Activated CD4-positive, alpha-beta T cell treated with anti-CD3 and anti-CD28 coated beads for 1 hour (primary cell): ENCODE data around the gene RAB34.
A peak's percentile ranks its signal among the peaks of the same experiment; 100 is the strongest.

Source experiments
- DNase-seq: peaks from one replicate; pipeline ENCODE4 v3.0.0-alpha.2; 2020

The RAB34 gene, protein sequence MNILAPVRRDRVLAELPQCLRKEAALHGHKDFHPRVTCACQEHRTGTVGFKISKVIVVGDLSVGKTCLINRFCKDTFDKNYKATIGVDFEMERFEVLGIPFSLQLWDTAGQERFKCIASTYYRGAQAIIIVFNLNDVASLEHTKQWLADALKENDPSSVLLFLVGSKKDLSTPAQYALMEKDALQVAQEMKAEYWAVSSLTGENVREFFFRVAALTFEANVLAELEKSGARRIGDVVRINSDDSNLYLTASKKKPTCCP

DNA sequence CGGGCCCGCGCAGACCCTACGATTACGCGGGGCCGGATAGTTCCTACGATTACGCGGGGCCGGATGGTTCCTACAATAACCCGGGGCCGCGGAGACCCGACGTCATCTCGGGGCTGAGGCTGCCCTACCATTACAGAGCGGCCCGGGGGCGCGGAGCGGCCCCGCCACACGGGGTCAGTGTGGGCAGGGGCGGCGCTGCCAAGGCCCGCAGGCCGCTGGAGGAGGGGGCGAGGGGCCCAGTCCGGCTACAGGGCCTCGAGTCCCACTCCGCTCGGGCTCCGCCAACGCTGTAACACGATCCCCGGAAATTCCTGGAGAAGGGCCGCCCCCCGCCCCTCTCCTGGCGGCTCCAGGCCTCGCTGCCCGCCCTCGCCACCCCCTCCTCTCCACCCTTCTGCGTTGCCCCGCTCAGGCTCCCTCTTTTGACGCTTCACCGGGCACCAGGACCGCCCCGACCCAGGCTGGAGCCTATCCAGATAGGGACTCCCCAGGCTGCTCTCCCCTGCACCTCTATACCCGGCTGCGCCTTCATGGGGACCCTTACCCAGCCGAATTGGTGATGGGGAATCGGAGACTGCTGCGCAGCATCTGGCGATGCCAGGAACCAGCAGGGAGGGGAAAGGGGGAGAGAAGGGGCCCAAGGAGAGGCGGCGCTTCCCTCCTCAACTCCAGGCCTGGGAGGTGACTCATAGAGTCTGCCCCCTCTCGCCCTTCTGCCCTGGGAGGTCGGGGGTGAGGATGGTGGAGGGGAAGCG, at the start of gene RAB34:
Gene RAB34, minus strand, starts transcription at position 291 of the 755 bp plus-strand sequence. CDS start 602 bp downstream, outside the sequence.
- DNase-seq: peak; percentile 30

DNA sequence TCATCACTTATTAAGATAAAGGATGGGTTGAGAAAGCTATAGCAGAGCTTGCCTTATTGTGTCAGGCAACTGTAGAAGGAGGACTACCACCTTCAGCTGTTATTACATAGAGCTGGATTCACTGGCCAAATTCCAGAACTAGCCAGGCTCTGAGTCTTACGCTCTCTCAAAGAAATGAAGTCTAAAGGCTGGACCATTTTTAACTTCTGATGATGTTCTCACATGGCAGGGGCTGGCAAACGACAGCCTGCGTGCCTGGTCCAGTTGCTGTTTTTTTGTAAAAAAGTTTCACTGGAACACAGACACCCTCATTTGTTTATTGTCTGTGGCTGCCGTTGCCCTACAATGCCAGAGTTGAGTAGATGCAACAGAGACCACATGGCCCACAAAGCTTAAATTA, 47.4 kb upstream of the RAB34 start:
- DNase-seq: no peak

- peak; percentile 61 for DNase-seq
Observed at GRCh38 chr17:28763804-28764266, 46.2 kb upstream of the RAB34 start.

DNA sequence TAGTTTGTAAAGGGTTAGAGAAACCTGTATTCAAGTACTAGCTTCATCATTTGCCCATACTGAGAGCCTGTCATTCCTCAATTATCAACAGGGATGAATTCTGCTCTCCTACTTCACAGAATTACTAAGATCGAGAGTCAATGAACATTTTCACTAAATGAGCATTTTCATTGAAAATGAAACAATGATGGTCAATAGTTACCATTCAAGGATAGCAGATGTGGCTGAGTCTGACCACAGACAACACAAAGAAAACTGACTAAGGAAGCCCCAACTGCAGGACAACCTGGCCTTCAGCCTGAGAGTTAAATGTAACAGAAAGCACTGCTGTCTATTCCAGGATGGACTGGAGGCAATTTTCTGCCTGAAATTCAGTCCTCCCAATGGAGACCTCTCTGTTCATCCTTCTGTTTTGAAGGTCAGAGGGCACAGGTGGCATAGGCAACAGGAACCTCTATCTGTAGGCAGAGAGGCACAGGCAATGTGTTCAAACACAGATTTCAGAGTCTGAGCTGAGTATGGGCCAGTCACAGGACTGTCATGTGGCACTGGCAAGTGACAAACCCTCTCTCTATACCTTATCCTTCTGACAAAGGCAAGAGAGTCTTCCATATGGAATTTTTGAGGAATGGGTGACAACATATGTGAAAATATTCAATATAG, 45.6 kb upstream of the RAB34 start:
- DNase-seq: no peak

- no peak for DNase-seq
Observed at GRCh38 chr17:28760601-28761562, 43.2 kb upstream of the RAB34 start.

GRCh38 chr17:28759256-28759865, 41.7 kb upstream of the RAB34 start:
- DNase-seq: no peak

DNA sequence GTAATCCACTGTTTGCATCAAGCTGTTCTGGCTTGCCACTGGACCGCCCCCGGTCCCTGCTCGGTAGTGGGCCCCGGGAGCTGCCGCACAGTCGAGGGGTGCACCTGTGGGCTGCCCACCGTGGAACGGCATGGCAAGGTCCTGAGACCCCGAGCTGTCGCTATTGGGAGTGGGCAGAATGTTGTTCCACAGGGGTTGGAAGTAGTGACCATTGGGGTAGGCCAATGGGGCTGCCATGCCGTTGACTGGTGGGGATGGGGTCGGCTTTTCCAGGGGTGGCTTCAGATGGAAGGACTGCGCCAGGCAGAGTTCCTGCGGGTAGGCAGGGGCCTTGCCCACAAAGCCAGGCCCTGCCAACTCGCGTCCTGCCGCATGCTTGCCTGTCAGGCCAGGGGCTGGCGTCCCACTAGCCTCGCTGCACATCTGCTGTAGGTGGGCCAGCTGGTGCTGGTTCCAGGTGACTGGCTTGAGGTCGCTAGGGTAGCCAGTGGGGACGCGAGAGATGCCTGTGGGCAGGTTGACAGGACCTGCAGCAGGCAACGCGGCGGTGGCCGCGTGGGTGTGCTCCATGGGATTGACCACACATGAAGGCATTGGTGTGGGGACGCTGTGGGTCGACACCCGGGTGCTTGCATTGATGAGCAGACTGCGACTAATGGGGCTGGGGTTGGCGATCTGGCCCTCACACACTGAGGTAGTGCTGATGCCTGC, 40.9 kb upstream of the RAB34 start:
- no peak for DNase-seq

DNA sequence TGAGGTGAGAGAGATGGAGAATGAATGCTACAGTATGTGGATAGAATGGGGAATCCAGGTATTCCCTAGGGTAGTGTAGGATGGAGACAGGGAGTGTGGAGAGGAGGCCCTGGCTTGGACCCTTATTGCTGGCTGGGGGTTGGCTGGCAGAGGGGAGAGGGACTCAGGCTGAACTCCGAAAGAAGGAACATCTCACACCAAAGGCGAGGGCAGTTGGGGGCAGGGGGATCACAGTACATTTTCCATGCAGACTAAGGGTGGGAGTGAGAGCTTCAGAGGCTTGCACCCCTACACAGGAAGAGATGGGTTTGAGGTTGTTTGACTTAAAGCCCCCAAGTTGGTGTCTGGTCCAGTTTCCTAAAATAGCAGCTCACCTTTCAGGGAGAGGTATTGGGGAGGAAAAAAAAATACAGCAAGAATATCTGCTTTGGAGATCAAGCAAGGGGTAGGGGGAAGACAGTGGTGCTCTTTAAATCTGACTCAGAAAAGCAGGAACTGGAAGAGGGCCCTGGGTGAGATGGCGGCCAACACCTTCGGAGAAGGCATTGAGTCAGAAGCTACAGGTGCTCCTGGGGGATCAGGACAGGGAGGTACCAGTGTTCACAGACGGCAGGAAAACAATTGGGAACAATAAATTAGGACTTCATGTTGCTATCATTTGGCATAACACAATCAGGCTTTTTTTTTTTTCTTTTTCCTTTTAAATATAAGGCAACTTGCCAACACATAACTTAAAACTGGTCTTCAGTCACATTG, 38.6 kb upstream of the RAB34 start:
- no peak for DNase-seq

GRCh38 chr17:28755486-28755885, 37.8 kb upstream of the RAB34 start:
- DNase-seq: no peak

- no peak for DNase-seq
Observed at GRCh38 chr17:28751600-28752366, 34.1 kb upstream of the RAB34 start.

DNA sequence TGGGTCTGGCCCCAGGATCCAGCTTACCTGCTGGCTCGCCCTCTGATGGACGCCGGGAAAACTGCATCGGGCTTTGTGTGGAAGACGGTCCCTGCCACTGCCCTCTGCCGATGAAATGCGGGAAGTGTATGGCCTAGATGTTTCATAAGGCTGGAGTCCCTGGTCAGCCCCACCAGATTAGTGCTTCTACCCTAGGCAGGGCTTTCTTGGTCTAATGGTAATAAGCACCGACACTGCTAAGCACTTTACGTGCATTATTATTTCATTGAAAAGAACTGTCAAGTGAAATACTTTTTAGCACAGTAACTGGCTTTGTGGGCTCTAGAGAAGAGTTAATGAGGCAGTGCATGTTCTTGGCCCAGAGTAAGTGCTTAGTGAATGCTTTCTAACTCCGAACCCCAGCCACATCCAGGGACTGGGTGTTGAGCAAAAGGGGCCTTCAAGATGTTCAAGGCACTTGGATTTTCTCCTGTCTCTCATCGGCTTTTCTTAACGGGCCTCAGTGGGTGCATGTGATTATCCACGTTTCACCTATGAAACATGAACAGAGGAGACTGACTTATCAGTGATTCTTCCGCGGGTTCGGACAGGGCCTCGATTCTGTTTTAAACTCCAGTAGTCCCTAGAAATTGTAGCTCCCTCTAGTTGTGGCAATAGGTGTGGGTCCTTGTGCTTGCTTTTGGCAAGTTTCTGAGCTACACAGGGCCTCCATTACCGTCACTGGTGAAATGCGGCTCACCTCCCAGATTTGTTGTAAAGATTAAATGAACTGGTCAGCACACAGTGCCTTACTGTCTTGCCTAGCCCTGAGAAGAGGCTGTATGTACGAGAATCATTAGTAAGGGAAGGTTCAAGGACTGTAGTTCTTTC, 32.7 kb upstream of the RAB34 start:
- peak; percentile 80 for DNase-seq

DNA sequence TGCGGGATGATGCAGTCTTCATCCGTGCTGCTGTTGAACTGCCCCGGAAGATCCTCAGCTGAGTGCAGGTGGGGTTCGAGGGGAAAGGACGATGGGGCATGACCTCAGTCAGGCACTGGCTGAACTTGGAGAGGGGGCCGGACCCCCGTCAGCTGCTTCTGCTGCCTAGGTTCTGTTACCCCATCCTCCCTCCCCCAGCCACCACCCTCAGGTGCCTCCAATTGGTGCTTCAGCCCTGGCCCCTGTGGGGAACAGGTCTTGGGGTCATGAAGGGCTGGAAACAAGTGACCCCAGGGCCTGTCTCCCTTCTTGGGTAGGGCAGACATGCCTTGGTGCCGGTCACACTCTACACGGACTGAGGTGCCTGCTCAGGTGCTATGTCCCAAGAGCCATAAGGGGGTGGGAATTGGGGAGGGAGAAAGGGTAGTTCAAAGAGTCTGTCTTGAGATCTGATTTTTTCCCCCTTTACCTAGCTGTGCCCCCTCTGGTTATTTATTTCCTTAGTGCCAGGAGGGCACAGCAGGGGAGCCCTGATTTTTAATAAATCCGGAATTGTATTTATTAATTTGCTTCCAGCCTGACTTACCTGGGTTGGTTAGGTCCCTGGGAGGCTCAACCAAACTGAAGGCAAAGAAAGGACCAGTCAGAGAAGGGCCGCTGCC, 32.0 kb upstream of the RAB34 start:
- no peak for DNase-seq

- no peak for DNase-seq
Observed at GRCh38 chr17:28748852-28749515, 31.3 kb upstream of the RAB34 start.

- DNase-seq: no peak
Observed at GRCh38 chr17:28747801-28748750, 30.4 kb upstream of the RAB34 start.

GRCh38 chr17:28747051-28747691, 29.5 kb upstream of the RAB34 start:
- no peak for DNase-seq

DNA sequence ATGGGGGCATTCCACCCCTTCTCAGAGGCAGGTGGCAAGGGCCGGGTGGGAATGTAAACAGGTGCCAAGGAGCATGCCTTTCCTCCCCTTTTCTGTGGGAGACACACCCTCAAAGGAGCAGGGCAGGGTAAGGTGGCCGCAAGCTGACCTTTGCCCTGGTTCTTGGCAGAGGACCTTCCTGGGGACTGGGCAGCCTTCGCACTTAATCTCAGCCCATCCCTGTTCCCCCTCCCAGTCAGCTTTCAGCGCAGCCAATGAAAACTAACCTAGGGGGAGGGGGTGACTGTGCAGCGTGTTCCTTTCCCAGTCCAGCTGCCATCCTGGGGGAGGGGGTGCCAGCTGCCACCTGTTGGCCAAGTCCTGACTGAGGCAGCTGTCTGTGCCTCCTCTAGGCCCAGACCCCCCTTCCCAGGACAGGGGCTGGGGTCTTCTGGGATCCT, 29.0 kb upstream of the RAB34 start:
- DNase-seq: no peak
